Liver (tissue), 3 donors: ENCODE data around the gene GOSR2.

ENCODE experiments used
- EGR1 ChIP-seq, 2 donors: IDR thresholded peaks; 2 replicates each; pipeline ENCODE4 v1.6.1; 2016 to 2018; ENCODE audit warnings: antibody characterized with exemption in 2 of 2, low read depth in 2 of 2
- TAF1 ChIP-seq: conservative IDR thresholded peaks from 2 replicates; pipeline ENCODE4 v1.6.1; 2016; ENCODE audit warnings: antibody characterized with exemption, mild to moderate bottlenecking
- YY1 ChIP-seq: IDR thresholded peaks from 2 replicates; pipeline ENCODE4 v1.6.1; 2016; ENCODE audit warnings: antibody characterized with exemption, mild to moderate bottlenecking
- TF ChIP-seq, protein P1 (sequence below): fragments of 150-350 bp; IDR thresholded peaks from 2 replicates; pipeline ENCODE4 v1.5.1; 2017; ENCODE audit warnings: improper control_type of control experiment, low read depth, low read length; ENCODE audit not compliant: missing input control
- TF ChIP-seq, protein P2 (sequence below): IDR thresholded peaks from 2 replicates; pipeline ENCODE4 v1.6.1; 2016; ENCODE audit warnings: antibody characterized with exemption, mild to moderate bottlenecking
- donor health status: healthy.
- donor health status: healthy.

DNA sequence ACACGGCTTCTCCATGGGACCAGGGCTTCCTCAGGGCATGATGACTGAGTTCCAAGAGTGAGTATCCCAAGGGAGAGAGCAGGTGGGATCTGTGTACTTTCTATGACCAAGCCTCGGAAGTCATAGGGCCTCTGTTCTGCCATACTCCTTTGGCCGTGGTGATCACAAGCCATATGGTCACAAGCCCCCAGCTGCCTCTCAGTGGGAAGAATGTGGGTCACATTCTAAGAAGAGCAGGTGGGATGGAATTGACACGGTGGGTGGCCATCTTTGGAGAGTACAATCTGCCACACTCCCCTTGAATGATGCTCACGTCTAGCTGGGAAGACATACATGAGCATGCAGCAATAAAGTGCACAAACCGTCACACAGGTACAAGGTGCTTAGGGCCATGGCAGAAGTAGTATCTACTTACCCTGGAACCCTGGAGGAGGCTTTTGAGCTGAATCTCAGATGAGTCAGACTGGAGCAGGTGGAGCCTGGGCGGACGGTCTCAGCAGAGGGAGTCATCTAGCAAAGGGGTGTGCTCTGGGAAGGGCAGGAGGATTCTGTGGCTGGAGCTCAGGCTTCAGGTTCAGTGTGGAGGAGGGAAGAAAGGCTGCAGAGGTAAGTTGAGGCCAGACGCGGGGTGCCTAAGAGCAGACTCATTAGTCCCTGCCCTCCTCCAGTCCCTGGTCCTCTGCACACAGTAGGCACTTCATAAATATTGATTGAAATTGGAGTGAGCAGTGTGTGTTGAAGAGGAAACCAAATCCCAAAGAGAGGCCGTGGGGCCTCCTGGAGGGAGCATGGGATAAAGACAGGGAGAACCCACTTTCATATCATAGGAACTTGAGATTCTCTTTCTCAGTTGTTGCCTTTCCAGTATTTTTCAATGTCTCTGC is 26.6 kb downstream of the GOSR2 start:
- TF ChIP-seq, protein P1, sequence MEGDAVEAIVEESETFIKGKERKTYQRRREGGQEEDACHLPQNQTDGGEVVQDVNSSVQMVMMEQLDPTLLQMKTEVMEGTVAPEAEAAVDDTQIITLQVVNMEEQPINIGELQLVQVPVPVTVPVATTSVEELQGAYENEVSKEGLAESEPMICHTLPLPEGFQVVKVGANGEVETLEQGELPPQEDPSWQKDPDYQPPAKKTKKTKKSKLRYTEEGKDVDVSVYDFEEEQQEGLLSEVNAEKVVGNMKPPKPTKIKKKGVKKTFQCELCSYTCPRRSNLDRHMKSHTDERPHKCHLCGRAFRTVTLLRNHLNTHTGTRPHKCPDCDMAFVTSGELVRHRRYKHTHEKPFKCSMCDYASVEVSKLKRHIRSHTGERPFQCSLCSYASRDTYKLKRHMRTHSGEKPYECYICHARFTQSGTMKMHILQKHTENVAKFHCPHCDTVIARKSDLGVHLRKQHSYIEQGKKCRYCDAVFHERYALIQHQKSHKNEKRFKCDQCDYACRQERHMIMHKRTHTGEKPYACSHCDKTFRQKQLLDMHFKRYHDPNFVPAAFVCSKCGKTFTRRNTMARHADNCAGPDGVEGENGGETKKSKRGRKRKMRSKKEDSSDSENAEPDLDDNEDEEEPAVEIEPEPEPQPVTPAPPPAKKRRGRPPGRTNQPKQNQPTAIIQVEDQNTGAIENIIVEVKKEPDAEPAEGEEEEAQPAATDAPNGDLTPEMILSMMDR: no peak
- TF ChIP-seq YY1: no peak
- no peak for TF ChIP-seq EGR1 (IDR thresholded peaks at IDR 0.05; ENCODE audit: low read depth in 2 of 2)
- TF ChIP-seq TAF1: no peak
- TF ChIP-seq, protein P2, sequence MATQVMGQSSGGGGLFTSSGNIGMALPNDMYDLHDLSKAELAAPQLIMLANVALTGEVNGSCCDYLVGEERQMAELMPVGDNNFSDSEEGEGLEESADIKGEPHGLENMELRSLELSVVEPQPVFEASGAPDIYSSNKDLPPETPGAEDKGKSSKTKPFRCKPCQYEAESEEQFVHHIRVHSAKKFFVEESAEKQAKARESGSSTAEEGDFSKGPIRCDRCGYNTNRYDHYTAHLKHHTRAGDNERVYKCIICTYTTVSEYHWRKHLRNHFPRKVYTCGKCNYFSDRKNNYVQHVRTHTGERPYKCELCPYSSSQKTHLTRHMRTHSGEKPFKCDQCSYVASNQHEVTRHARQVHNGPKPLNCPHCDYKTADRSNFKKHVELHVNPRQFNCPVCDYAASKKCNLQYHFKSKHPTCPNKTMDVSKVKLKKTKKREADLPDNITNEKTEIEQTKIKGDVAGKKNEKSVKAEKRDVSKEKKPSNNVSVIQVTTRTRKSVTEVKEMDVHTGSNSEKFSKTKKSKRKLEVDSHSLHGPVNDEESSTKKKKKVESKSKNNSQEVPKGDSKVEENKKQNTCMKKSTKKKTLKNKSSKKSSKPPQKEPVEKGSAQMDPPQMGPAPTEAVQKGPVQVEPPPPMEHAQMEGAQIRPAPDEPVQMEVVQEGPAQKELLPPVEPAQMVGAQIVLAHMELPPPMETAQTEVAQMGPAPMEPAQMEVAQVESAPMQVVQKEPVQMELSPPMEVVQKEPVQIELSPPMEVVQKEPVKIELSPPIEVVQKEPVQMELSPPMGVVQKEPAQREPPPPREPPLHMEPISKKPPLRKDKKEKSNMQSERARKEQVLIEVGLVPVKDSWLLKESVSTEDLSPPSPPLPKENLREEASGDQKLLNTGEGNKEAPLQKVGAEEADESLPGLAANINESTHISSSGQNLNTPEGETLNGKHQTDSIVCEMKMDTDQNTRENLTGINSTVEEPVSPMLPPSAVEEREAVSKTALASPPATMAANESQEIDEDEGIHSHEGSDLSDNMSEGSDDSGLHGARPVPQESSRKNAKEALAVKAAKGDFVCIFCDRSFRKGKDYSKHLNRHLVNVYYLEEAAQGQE: no peak
